SK-N-MC (cell line): ENCODE data around the gene MRPL19.

Experiments
- DNase-seq: peaks from one replicate; pipeline ENCODE4 v3.0.0-alpha.2; 2011; ENCODE audit warnings: low read depth, low spot score
- H3K27ac ChIP-seq: fragments of 200-600 bp; sonication (generic); 2 replicates; pipeline ENCODE4 v1.5.1; 2016; ENCODE audit warnings: mixed run types
- H3K36me3 ChIP-seq: fragments of 200-600 bp; sonication (generic); 2 replicates; pipeline ENCODE4 v1.6.1; 2017; ENCODE audit warnings: antibody characterized with exemption, low read length, mixed read lengths; ENCODE audit not compliant: insufficient read depth
- H3K4me3 ChIP-seq: fragments of 200-600 bp; sonication (generic); 2 replicates; pipeline ENCODE4 v1.5.1; 2016
- H3K9ac ChIP-seq: fragments of 200-600 bp; sonication (generic); 2 replicates; pipeline ENCODE4 v1.8.0; 2017; ENCODE audit warnings: mixed run types, mixed read lengths; ENCODE audit not compliant: insufficient read length
- H3K9me3 ChIP-seq: fragments of 200-600 bp; sonication (generic); 2 replicates; pipeline ENCODE4 v1.6.1; 2017; ENCODE audit warnings: low read depth, mild to moderate bottlenecking, antibody characterized with exemption, low read length, moderate library complexity, mixed read lengths
- EZH2 ChIP-seq: fragments of 200-600 bp; sonication (generic); IDR thresholded peaks from one replicate; pipeline ENCODE4 v1.6.1; 2017; ENCODE audit warnings: antibody characterized with exemption
- FOXP2 ChIP-seq: optimal IDR thresholded peaks from 2 replicates; pipeline ENCODE3; 2011; ENCODE audit warnings: mild to moderate bottlenecking, moderate library complexity; ENCODE audit not compliant: insufficient read depth; ENCODE audit errors: extremely low read length, control extremely low read depth
- POLR2AphosphoS5 ChIP-seq: IDR thresholded peaks from 2 replicates; pipeline ENCODE4 v1.6.1; 2012; ENCODE audit warnings: mild to moderate bottlenecking, low read depth, low read length, borderline replicate concordance

The MRPL19 gene

DNA sequence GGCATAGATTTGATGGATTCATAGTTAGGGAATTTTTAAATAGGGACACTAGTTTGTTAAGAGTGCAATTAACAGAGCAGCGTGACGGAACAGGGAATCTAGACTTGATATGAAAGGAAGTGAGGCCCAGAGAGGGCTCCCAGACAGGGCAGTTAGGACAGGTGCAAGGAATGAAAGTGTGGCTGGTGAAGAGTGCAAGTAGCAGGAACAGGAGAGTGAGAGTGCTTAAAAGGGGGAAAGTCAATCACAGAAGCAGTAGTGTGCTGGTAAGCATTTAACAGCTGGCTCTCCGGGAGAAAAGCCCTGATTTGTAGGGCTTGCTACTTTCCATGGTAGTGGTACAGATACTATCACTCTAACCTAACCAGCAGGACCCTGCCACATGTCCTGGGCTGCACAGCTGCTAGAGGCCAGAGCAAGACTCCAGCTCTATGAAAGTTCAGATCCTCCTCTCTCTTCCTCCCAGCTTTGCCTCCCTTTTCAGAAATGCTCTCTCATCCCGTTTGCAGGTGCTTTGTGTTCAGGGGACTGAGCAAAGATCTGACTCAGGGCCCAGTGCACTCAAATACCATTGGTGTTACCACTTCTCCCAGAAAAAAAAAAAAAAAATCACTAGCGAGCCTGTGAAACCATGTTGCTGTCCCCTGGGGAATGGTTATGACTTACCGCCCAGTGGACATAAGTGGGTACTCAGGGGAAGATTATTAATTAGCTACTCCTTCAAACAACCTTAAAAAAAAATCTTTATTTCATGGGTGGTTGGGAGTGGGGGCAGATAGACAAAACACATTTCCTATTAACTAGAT is 82.2 kb downstream of the MRPL19 start:
- Histone ChIP-seq H3K9ac (peak overlapping the region; percentile 1), H3K36me3 (no peaks in the 10 kb centered on the region), H3K9me3 (no peaks in the 10 kb centered on the region), H3K27ac (no peak overlapping the region), H3K4me3 (no peak overlapping the region)
- DNase-seq, result no peak
- no peak for TF ChIP-seq FOXP2
- TF ChIP-seq POLR2AphosphoS5, result no peak
- TF ChIP-seq EZH2, result no peak

DNA sequence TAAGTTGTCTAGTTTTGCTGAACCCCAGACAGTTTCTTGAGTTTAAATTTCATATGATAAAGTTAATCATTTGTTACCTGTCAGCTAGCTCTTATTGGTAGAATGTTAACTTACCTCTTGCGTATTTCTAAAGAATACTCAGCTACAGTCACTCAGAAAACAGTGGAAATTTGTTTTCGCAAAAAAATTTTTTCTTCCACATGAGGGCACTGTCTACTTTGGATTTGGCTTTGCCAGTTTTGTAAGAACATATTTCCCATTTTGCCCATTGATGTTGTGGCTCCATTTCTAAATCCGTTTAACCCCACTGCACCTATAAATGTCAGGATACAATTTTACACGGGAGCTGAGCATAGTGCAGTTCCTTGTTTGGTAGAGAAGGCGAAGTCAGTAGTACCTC is 83.3 kb downstream of the MRPL19 start:
- TF ChIP-seq POLR2AphosphoS5, result no peak
- TF ChIP-seq FOXP2, result no peak
- TF ChIP-seq EZH2, result no peak
- no peaks in the 10 kb centered on the region for H3K36me3 ChIP-seq
- peak; percentile 65 for DNase-seq
- H3K9ac ChIP-seq, result peak overlapping the region; percentile 1
- H3K27ac ChIP-seq, result no peak overlapping the region
- no peak overlapping the region for H3K4me3 ChIP-seq
- no peaks in the 10 kb centered on the region for H3K9me3 ChIP-seq

DNA sequence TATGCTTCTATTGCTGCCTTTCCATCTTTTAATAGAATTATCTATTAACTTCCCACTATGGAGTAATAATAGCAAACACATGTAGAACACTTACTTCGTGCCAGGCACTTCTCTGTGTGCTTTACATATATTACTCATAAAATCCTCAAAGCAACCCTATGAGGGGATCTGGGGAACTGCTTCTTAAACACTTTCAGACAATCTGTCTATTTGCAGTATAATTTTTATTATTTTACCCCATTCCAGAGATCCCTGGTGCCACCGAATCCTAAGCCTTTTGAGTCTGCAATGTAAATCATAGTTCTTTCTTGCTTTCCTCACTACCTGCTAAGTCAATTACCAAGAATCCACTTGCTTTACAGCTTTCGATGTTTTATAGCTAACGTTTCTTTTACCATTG is 89.7 kb downstream of the MRPL19 start:
- Histone ChIP-seq H3K9me3 (no peaks in the 10 kb centered on the region), H3K4me3 (peak overlapping the region; percentile 50), H3K36me3 (no peaks in the 10 kb centered on the region), H3K27ac (peak overlapping the region; percentile 88), H3K9ac (peak overlapping the region; percentile 31)
- no peak for TF ChIP-seq FOXP2
- DNase-seq, result peak; percentile 35

DNA sequence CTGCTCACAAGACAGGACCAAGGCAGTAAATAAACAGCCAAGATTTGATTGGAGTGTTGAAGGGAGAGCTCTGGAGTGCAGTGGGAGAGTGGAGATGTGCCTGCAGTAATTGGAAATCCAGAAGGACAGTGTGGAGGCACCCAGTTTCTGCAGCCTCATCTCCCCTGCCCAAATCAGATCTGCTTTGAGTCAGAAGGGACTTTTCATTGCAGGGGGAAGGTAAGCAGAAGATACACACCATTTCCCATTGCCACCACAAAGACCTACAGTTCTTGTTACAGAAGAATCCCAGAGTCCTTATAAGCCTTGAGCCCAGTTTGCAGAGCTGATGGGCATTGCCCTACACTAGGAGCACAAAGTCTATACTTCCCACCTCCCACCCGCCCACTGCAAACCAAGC is 91.4 kb downstream of the MRPL19 start:
- DNase-seq, result no peak
- H3K4me3 ChIP-seq, result no peak overlapping the region
- H3K36me3 ChIP-seq, result no peaks in the 10 kb centered on the region
- TF ChIP-seq EZH2 (no peak), POLR2AphosphoS5 (no peak), FOXP2 (no peak)
- no peak overlapping the region for H3K9ac ChIP-seq
- no peaks in the 10 kb centered on the region for H3K9me3 ChIP-seq
- no peak overlapping the region for H3K27ac ChIP-seq
